Endothelial cell of umbilical vein (primary cell): ENCODE measurements around the gene PITPNM3.

Source experiments
- FOS ChIP-seq: IDR thresholded peaks from 2 replicates; pipeline ENCODE4 v1.6.1; 2011; ENCODE audit warnings: mild to moderate bottlenecking, low read length, moderate library complexity, borderline replicate concordance; ENCODE audit not compliant: insufficient read depth
- POLR2A ChIP-seq: IDR thresholded peaks from 2 replicates; pipeline ENCODE4 v1.6.1; 2012; ENCODE audit warnings: low read depth, mild to moderate bottlenecking, control low read depth, low read length
- TF ChIP-seq, protein P1 (sequence below), 2 donors: IDR thresholded peaks; 1 replicate in 1 of 2; 2 replicates in 1 of 2; pipeline ENCODE4 v1.5.1; 2011; ENCODE audit warnings: low read length in 2 of 2, mild to moderate bottlenecking in 2 of 2, moderate library complexity in 2 of 2, control low read depth in 1 of 2, inconsistent platforms in 1 of 2, low read depth in 1 of 2; ENCODE audit not compliant: insufficient read depth in 1 of 2; ENCODE audit errors: extremely low read depth in 1 of 2

DNA sequence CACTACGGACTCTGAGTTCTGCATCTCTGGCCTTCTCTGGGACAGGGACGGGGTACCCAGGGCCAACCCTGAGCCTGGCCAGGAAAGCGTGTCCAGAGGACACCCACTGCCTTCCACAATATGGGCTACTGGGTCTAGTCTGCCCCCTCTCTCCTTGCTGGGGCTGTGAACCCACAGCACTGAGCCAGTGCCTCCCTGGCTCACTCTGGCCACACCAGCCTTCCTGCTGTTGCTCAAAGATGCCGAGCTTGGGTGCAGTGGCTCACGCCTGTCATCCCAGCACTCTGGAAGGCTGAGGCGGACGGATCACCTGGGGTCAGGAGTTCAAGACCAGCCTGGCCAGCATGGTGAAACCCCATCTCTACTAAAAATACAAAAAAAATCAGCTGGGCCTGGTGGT lies 24.8 kb downstream of the PITPNM3 start:
- TF ChIP-seq, protein P1, sequence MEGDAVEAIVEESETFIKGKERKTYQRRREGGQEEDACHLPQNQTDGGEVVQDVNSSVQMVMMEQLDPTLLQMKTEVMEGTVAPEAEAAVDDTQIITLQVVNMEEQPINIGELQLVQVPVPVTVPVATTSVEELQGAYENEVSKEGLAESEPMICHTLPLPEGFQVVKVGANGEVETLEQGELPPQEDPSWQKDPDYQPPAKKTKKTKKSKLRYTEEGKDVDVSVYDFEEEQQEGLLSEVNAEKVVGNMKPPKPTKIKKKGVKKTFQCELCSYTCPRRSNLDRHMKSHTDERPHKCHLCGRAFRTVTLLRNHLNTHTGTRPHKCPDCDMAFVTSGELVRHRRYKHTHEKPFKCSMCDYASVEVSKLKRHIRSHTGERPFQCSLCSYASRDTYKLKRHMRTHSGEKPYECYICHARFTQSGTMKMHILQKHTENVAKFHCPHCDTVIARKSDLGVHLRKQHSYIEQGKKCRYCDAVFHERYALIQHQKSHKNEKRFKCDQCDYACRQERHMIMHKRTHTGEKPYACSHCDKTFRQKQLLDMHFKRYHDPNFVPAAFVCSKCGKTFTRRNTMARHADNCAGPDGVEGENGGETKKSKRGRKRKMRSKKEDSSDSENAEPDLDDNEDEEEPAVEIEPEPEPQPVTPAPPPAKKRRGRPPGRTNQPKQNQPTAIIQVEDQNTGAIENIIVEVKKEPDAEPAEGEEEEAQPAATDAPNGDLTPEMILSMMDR (IDR thresholded peaks at IDR 0.05; ENCODE audit: extremely low read depth in 1 of 2, insufficient read depth in 1 of 2, low read depth in 1 of 2, low read length in 2 of 2), result no peak
- no peak for TF ChIP-seq POLR2A
- TF ChIP-seq FOS, result no peak
